ACHN (cell line): Measurements from ENCODE around the gene CNTNAP2.

Source experiments
- DNase-seq: peaks from one replicate; pipeline ENCODE4 v3.0.0-alpha.2; 2015
- in situ Hi-C: cut with HindIII; loops from 2 replicates; pipeline ENCODE4 v1.10.0; 2017; ENCODE audit warnings: low sequenced_read_pairs, low pct_ligation_motif_present, low pct_unique_long_range_greater_than_20kb

CNTNAP2 gene

DNA sequence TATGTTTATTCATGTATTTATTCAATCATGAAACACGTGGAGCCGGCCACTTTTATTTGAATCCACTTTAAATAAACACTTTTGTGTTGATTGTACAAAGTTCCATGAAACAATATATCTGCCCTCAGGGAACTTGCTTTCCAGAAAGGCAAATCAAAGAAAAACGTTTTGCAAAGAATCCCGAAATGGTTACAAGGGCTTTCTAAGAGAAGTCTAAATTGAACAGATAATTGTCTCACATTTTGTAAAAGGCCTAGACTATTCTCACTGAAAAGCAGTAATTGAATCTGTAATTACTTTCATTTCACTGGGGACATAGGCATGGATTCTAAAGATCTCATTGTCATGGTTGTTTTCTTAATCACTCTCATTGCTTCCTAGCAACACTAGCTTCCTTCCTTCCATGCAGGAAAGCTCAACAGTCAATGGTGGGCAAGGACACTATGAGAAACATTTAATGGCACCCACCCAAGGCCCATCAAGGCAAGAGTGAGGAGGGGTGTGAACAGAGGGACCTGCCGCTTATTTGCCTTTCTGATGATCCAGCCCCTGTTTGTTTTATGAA, 1851.5 kb downstream of the CNTNAP2 start:
- in situ Hi-C loops = no loop called here
- DNase-seq = no peak

DNA sequence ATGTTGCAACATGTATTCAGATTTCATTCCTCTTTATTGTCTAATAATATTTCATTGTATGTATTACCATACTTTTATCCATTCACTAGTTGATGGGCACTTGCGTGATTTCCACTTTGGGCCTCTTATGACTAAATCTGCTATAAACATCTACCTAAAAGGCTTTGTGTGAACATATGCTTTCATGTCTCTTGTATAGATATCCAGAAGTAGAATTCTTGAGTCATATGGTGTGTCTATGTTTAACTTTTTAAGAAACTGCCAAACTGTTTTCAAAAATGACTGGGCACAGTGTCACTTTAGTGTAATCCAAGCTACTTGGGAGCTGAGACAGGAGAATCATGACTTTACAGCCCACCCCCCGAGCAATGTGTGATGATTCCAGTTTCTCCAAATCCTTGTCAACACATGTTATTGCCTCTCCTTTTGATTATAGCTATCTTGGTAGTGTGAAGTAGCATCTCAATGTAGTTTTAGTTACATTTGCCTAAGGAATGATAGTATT, 1855.1 kb downstream of the CNTNAP2 start:
- DNase-seq = no peak
- in situ Hi-C loops = no loop called here

GRCh38 chr7:147978201-147978600, 1861.6 kb downstream of the CNTNAP2 start:
- no peak for DNase-seq
- in situ Hi-C loops = no loop called here

DNA sequence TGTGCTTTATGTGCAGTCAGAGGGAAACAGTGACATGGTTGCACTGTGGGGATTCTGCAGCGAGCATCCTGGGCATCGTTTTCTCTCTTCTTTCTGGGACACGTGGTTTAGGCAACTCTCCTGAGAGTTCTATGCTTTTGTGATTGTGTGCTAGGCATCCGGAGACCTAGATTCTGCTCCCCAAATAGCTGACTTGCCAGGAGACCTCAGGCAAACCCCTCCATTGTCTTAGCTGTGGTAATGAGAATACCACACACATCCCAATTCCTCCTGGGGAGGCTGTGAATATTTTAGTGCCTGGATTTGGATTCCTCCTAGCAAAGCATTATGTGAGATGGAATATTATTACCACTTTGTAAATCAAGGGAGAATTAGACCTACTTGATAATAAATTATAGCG, 1862.0 kb downstream of the CNTNAP2 start:
- no peak for DNase-seq
- in situ Hi-C loops = no loop called here

DNA sequence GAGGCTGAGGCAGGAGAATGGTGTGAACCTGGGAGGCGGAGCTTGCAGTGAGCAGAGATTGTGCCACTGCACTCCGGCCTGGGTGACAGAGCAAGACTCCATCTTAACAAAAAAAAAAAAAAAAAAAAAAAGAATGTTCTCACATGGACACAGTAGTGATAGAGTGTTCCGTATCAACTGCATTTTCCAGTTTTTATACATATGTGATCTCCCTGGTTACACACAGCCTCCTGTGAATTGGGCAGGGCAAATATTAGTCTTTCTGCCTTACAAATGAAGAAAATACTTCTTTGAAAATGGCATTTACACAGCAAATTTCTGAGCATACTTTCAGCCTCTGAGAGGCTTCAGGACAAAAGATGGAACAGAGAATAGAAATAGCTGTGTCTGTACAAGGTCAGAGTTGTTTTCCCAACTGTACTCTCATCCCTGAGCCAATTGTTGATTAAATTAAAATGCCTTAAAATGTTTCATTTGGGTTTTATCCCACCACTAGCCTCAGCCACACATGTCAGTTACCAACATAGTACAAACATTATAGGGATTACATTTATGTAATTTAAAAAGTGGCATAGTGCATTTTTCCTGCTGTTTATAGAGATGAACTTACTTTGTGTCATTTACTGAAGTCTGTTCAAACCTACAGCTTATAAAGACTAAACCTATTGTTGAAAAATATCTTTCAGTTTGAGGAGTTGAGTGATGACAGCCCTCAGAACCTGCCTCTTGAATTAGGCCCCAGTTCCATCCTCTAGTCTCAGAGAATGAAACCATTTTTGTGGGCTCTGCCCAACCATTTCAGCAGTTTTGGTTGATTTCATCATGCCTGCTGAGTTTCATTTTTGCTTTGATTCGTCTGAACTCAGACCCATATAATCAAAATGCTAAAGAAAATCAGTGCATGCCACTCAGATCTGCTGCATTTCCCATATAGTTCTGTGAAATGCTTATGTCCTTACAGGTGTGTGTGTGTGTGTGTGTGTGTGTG, 1864.5 kb downstream of the CNTNAP2 start:
- in situ Hi-C loops = no loop called here
- DNase-seq = no peak

GRCh38 chr7:147982307-147982706, 1865.7 kb downstream of the CNTNAP2 start:
- in situ Hi-C loops = no loop called here
- DNase-seq = no peak

- in situ Hi-C loops = no loop called here
- no peak for DNase-seq
Observed at GRCh38 chr7:147984265-147984664, 1867.7 kb downstream of the CNTNAP2 start.

GRCh38 chr7:147990079-147990478, 1873.5 kb downstream of the CNTNAP2 start:
- in situ Hi-C loops = no loop called here
- DNase-seq = no peak

- DNase-seq = no peak
- in situ Hi-C loops = no loop called here
Observed at GRCh38 chr7:147990942-147991341, 1874.3 kb downstream of the CNTNAP2 start.

DNA sequence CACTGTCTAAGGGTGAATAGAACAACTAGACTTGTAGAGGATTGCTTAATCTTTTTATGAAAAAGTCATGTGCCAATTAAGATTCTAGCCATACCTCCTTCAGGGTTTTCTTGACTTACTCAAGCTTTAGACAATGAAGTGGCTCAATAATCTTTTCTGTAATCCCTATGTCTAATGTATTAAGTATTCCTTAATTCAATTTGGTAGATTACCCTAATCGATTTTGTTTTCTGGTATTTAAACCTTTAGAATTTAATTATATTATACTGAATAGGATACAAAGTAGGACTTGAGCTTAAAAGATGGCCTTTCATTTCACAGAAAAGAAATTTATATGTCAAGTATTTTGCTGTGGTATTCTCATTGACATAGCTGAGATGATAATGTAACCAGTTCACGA, 1876.1 kb downstream of the CNTNAP2 start:
- DNase-seq = no peak
- in situ Hi-C loops = no loop called here

DNA sequence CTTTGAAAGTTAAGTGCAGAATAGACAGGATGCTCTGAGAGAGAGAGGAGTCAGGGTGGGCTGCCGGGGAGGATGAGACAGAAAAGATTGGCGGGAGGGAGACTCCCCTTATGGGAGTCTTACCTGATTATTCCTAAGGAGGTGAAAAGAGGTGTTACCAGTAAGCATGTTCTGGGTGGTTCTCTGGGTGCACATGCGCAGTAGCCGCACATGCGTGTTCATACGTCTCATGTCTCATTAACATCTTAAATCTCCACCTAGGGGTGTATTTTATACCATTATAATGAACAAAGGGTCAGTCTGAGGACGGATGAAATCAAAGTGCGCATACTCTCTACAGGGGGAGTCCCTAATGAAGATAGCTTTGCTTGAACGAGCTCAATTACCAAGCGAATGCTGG, 1881.0 kb downstream of the CNTNAP2 start:
- DNase-seq = no peak
- in situ Hi-C loops = no loop called here

DNA sequence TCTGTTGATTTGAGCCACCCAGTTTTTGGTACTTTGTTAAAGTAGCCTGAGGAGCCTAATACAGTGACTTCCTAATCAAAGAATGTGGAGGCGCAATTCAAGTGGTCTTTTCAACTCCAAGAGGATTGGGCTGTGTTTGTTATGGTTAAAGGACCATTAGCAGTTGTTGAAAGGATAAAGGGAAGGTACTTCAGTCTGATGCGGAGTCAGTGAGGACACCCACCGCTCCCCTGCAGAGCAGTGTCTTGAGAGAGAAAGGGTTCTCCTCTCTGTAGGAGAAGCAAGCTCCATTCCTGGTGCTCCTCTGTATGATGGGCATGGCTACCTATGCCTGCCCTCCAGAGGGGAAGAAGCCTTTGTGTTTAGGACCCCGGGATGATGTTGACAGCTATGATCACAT, 1883.4 kb downstream of the CNTNAP2 start:
- in situ Hi-C loops = no loop called here
- DNase-seq = no peak

DNA sequence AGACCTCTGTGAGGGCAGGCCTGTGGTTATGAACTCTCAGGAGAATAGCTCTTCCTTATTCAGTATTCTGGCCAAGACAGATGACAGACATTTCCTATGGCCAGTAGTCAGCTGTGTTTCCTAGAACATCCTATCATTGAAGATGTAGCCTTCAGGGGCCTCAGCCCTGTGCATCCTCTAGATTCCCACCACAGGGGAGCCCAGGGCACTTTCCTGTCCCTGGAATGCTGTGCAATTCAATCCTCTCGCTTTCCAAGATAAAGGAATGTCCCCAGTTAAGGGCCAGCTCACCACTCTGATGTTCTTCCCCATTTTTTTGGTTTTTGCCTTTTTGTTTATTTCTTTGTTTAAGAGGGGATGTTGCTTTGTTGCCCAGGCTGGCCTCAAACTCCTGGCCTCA, 1895.2 kb downstream of the CNTNAP2 start:
- in situ Hi-C loops = no loop called here
- no peak for DNase-seq

DNA sequence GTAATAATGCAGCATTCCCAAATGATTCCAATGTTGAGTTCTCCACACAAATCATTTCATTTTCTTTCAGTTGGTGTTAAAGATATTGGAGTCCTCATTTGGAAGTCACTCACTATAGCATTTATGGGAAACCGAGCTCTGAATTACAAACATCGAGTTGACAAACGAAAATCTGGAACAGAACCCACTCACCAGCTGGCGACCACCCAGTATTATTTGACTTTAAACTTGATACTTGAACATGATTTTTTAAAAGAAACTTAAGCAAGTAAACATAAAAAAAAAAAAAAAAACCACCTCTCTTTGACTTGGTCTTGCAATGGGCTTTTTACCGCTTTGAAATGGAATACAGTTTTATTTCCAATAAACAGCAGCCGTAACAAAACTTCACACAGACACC, 1897.4 kb downstream of the CNTNAP2 start:
- DNase-seq = no peak
- in situ Hi-C loops = no loop called here

DNA sequence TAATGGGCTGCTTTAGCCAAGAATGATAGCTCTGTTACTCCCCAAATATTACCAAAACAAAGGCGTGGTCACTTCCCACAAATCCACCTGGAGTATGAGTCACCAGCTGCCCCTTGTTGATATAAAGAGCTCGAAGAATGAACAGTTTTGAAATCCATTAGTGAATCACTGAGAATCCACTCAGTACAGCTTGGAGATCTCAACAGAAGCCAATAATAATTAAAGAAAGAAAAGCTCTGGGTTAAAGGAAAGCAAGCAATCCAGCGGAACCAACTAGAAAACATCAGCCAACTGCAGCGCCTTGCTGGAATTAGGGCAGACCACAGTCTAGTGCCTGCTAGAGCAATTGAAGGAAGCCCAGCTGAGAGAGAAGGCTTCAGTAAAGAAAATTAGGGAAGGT, 1897.9 kb downstream of the CNTNAP2 start:
- in situ Hi-C loops = no loop called here
- DNase-seq = no peak

DNA sequence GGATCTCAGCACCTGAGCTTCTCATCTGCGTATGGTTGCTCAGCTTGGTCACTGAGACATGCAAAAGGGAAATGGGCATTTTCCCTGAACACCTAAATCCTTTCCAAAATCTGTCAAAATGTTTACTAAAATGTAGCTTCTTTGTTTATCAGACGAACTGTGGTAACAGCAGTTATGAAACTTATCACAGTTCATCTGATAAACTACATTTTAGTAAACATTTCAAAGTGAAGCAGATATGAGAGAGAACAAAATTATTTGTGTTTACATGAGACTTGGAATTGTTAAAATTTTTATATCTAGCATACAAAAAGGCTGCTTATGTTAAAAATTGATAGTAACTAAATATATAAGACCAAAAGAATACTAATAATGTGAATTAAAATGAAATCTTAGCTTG, 1900.5 kb downstream of the CNTNAP2 start:
- in situ Hi-C loops = no loop called here
- DNase-seq = no peak

DNA sequence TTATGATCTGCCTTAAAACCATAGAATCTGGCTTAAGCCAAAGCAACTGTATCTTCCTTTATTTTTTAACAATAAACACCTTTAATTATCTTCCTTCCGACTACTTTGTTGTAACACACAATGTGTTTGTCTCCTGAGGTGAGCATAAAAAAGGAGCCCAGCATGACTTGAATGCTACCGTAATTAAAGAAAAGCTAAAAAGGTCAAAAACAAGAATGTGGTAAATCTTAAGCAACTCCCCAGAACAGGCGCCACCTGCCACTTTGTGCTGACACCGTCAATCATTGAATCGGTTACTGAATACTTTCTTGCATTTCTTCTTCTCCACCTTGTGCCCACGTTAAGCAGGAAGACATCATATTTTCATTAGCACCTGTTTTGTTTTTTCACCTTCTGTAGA, 1904.1 kb downstream of the CNTNAP2 start:
- in situ Hi-C loops = no loop called here
- DNase-seq = no peak

DNA sequence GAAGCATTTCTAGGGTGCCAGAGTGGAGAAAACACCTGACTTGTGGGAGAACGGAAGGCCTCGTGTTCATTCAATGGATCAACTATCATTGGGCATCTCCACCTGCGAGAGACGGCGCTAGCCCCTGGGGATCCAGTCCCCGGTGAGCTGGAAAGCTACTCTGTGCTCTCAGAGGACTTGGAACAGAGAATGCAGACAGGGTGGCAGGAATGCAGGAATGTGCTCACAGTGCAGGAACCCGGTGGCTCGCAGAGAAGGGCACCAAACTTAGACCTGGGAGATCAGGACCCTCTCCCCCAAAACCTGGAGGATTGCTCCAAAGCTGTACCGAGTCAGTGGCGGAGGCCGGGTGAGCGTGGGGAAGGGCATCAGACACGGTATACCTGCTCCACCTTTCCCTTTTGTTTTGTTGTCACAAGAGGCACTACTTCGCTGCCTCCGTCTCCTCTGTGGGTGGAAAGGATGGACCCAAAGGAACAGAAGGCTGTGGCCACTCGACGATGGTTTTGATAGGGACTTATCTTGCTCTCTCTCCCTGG, 1905.0 kb downstream of the CNTNAP2 start:
- in situ Hi-C loops = no loop called here

DNA sequence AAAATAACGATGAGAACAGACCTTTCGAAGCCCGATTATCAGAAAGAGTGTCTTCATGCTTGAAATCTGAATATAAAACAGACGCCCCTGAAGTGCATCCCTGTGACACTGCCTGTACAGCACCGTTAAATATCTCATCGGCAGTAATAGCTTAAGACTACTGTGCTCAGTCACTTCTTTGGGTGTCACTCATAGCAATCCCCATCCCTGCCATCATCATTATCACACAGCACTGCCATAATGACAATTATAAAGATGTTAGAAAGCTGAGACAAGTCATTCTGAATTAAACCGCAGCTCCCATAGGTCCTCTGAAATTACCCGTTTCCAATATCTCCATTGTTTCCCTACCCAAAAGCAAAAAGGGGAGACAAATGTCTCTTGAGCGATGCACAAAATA, 1906.2 kb downstream of the CNTNAP2 start:
- DNase-seq = no peak
- in situ Hi-C loops = no loop called here

More for the DNA sequence above, 1905.0 kb downstream of the CNTNAP2 start:
- no peak for DNase-seq

GRCh38 chr7:148026713-148027112, 1910.1 kb downstream of the CNTNAP2 start:
- in situ Hi-C loops = no loop called here
- no peak for DNase-seq
